Endometrial microvascular endothelial cells (primary cell): Measurements from ENCODE around the gene TMEM86B. TPM values are rescaled to one million over a fixed set of nuclear protein-coding genes. Genes with fewer than 3 reads are reported as not detected.

ENCODE experiments used
- in situ Hi-C: cut with HindIII; loops from 2 replicates; pipeline ENCODE4 v1.10.0; 2017; ENCODE audit warnings: low sequenced_read_pairs, low pct_unique_long_range_greater_than_20kb; ENCODE audit errors: inconsistent ontology term
- total RNA-seq: library from RNA; depleted of rRNA; stranded (reverse); fragments of >200 nt; gene quantifications from one replicate; pipeline ENCODE4 v1.2.3, GENCODE V29; 2015; ENCODE audit errors: inconsistent ontology term

Gene TMEM86B
- total RNA-seq, result 1.1 TPM

- in situ Hi-C loops, result no loop called here
These were observed at the start of gene TMEM86B for GRCh38 chr19:55228403-55229031. Gene TMEM86B (minus strand): TSS chr19:55228763. CDS start chr19:55228741, 22 bp downstream.

DNA sequence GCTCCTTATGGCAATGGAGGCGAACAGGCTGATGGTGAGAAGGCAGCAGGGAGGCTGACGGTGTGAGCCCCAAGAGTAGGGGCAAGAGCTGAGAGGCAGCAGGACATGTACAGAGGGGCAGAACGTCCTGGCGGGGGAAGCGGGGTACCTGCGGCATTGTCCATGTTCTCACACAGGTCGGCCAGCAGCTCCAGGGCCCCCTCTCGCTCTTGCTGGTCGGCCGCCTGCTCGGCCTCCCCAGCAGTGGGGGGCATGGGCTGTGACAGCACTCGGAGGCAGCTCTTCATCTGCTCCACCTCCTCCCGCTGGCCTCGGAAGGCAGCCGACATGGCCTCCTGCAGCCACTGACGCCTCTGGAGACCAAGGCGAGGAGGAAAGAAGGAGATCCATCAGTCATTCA lies 48.9 kb upstream of the TMEM86B start:
- in situ Hi-C loops, result no loop called here

DNA sequence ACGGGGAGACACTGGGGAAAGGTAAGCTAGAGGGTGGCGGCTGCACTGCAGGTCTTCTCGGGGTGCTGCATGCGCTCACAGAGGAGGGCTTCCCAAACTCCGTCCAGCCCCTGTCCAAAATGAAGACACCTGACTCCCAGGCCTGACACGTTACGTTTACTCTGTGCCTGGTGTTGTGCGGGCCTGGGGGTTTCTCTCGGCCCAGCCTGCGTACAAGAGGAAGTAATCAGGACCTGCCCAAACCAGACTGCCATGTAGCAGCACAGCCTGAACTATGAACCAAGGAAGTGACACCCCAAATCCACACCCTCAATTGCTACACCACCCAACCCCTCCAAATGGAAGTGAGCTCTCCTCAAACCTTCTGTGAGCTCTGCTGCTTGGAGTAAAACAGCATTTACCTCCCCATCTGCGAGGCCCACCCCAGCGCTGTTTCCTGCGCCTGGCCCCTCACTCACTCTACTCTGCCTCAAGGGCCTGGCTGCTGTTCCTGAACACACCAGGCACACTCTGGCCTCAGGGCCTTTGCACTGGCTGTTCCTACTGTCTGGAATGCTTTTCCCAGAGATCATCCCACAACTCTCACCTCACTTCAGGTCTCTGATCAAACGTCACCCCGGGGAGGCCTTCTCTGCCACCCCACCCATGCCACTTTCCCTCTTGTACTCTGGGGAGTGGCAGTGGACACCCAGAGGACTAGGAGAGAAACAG lies 48.3 kb upstream of the TMEM86B start:
- in situ Hi-C loops, result no loop called here

DNA sequence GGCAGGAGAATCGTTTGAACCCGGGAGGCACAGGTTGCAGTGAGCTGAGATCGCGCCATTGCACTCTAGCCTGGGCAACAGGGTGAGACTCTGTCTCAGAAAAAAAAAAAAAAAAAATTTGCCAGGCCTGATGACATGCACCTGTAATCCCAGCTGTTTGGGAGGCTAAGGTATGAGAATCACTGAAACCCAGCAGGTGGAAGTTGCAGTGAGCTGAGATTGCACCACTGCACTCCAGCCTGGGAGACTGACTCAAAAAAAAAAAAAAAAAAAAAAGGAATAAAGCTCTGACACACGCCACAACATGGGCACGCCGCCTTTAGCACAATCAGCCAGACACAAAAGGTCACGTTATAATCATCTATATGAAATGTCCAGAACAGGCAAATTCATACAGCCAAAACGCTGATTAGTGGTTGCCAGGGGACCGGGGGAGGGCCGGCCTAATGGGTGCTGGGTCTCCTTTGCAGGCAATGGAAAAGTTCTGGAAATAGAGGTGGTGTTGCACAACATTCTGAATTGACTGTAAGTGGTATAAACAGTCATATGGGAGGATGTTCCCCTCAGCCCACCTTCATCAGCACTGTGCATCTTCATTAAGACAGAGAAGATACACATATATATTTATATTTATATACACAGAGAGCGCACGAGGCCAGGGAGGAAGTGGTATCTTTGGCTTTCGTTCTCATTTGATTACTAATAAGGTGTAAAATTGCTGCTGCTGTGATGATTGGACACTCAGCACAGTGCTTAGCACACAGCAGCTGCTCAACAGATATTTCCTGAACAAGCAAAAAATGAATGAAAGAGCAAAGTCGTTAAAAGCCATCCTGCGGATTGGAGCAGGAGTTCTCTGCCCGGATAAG lies 47.5 kb upstream of the TMEM86B start:
- in situ Hi-C loops, result no loop called here

DNA sequence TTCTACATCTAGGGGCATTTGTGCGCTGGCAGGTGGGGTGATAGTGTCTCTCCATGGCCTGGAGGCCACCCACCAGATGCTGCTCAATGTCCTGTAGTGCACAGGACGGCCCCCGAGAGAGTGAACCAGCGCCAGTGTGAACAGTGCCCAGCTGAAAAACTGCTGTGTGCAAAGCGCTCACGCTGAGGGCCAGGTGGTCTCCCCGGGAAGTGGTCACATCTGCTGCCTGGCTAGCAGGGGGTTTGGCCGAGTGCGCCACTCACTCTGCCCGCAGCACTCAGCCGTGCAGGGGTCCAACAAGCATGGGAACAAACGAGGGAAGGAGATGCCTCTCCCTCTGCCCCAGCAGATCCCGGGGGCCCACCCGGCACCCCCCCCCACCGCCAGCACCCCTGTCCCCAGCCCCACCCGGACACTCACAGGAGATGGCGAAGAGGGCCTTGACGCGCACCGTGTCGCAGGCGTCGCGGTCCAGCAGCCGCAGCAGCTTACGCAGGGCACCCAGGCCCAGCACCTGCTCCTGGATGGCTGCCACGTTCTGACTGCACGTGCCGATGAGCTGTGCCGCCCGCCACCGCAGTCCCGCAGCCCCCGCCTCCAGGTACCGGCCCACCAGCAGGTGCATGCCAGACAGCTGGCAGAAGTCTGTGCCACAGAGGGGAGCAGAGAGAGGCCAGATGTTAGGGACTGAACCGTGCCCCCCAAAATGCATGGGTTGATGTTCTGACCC lies 45.6 kb upstream of the TMEM86B start:
- in situ Hi-C loops, result no loop called here

- in situ Hi-C loops, result no loop called here
These were observed 43.6 kb upstream of the TMEM86B start for GRCh38 chr19:55272142-55272541.

- in situ Hi-C loops, result no loop called here
These were observed 41.8 kb upstream of the TMEM86B start for GRCh38 chr19:55270172-55270942.

- in situ Hi-C loops, result no loop called here
These were observed 40.7 kb upstream of the TMEM86B start for GRCh38 chr19:55269299-55269698.

- in situ Hi-C loops, result no loop called here
These were observed 38.3 kb upstream of the TMEM86B start for GRCh38 chr19:55266840-55267239.

DNA sequence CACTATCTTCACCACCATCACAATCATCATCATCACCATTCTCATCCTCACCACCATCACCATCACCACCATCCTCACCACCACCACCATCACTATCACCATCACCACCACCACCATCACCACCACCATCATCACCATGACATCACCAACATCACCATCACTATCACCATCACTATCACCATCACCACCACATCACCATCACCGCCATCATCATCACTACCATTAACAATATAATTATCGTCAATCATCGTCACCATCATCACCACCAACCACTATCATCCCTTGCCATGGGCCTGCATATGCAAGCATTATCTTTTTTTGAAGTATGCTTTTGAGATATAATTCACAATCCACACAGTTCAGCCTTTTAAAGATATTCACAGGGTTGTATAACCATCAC lies 37.8 kb upstream of the TMEM86B start:
- in situ Hi-C loops, result no loop called here

GRCh38 chr19:55265723-55266386 lies 37.3 kb upstream of the TMEM86B start:
- in situ Hi-C loops, result no loop called here

GRCh38 chr19:55265173-55265572 lies 36.6 kb upstream of the TMEM86B start:
- in situ Hi-C loops, result no loop called here

GRCh38 chr19:55264531-55264930 lies 36.0 kb upstream of the TMEM86B start:
- in situ Hi-C loops, result no loop called here

DNA sequence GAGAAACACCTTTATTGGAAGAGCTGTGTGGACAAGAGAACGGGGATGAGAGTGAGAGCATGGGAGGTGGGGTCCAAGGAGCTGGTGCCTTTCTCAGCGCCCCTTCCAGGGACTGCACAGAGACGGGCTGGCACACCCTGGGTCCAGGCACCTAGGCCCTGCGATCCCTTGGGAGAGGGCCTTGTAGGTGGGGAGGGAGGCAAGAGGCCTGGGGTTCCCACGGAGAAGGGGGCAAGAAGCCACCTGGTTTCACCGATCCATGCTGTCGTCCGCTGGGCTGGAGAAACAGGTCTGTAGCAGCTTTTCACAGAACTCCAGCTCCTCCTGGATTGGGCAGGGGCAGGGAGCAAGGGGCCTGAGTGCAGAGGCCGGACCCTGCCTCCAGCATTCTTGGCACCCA lies 33.8 kb upstream of the TMEM86B start:
- in situ Hi-C loops, result no loop called here

DNA sequence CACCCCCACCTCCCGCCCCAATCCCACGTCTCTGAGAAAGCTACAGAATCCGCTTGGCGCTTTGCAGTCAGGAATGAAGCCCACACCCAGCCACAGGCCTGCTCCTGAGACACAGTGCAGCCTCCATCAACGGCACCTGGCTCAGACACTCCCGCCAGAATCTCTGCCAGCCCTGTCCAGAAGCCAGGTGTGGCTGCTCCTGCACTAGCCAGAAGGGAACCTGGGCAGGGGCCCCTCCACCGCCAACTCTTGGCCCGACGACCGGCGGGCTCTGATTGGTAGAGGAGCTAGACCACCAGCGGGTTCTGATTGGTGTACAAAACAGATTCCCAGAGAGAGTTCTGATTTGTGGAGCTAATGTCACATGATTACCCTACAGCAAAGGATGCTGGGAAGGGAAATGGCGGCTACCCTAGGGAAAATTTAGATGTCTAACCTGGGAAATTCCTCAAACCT lies 33.1 kb upstream of the TMEM86B start:
- in situ Hi-C loops, result no loop called here

GRCh38 chr19:55259540-55260210 lies 31.1 kb upstream of the TMEM86B start:
- in situ Hi-C loops, result no loop called here

GRCh38 chr19:55258828-55259539 lies 30.4 kb upstream of the TMEM86B start, which contains the start of gene PPP6R1:
Gene PPP6R1 (minus strand): TSS chr19:55259017. CDS start chr19:55247103, 11,914 bp downstream.
- in situ Hi-C loops, result no loop called here
